GM06990 (cell line): ENCODE results near the gene ZHX3.

Experiments
- DNase-seq: peaks from one replicate; pipeline ENCODE4 v3.0.0-alpha.2; 2011; ENCODE audit not compliant: insufficient read length; ENCODE audit errors: extremely low read depth
- H3K27me3 ChIP-seq: replicated peaks from 2 replicates; pipeline ENCODE4 v1.6.0; 2011; ENCODE audit warnings: low read length; ENCODE audit not compliant: control insufficient read depth, insufficient read depth
- H3K36me3 ChIP-seq: 2 replicates; pipeline ENCODE4 v1.5.1; 2011; ENCODE audit warnings: low read length; ENCODE audit not compliant: control insufficient read depth, insufficient read depth
- H3K4me3 ChIP-seq: replicated peaks from 2 replicates; pipeline ENCODE4 v1.5.1; 2011; ENCODE audit warnings: low read depth, mild to moderate bottlenecking, control low read depth, low read length
- TF ChIP-seq, protein P1 (sequence below): IDR thresholded peaks from 2 replicates; pipeline ENCODE4 v1.5.1; 2011; ENCODE audit warnings: low read length, control low read depth, mild to moderate bottlenecking, inconsistent platforms; ENCODE audit not compliant: insufficient read depth, poor library complexity, severe bottlenecking

The ZHX3 gene

DNA sequence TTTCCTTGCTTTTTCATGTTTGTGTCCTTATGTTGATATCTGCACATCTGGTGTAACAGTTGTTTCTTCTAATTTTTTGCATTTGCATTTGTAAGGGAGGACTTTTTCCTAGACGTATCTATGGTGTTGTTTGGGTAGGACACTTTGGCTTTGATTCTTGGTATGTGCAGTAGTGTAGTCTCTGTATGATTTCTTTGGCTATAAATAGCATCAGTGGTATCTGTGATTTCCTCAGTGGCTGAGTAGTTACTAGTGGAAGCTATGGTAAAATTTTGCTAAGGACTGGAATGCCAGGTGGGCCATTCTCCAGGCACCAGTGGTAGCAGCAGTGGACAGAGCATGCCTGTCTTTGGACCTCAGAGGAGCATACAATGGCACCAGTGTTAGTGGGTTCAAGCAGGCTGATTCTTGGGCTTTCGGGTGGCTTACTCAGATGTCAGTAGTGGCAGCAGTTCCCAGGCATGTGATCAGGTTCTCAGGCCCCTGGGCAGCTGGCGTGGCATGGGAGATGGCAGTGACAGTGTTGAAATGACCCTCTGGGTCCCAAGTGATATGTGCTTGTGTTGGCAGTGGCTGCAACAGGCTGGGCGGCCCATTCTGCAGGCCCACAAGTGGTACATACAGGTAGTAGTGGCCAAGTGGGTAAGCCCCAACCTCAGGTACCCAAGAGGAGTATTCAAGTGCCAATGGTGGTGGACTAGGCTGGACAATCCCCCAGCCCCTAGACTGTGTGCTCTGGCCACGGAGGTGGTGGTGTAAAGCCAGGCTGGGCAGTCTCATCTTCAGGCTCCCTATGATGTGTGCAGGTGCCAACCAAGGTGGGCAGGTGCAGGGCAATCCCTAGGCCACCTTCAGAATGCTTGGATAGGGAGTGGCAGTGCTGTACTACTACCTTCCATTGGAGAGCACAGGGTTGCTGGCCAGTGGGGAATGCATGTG lies 125.7 kb downstream of the ZHX3 start:
- TF ChIP-seq, protein P1, sequence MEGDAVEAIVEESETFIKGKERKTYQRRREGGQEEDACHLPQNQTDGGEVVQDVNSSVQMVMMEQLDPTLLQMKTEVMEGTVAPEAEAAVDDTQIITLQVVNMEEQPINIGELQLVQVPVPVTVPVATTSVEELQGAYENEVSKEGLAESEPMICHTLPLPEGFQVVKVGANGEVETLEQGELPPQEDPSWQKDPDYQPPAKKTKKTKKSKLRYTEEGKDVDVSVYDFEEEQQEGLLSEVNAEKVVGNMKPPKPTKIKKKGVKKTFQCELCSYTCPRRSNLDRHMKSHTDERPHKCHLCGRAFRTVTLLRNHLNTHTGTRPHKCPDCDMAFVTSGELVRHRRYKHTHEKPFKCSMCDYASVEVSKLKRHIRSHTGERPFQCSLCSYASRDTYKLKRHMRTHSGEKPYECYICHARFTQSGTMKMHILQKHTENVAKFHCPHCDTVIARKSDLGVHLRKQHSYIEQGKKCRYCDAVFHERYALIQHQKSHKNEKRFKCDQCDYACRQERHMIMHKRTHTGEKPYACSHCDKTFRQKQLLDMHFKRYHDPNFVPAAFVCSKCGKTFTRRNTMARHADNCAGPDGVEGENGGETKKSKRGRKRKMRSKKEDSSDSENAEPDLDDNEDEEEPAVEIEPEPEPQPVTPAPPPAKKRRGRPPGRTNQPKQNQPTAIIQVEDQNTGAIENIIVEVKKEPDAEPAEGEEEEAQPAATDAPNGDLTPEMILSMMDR: no peak
- DNase-seq: no peak
- no peaks in the 10 kb centered on the region for H3K27me3 ChIP-seq
- no peak overlapping the region for H3K4me3 ChIP-seq
- H3K36me3 ChIP-seq: no peaks in the 10 kb centered on the region

DNA sequence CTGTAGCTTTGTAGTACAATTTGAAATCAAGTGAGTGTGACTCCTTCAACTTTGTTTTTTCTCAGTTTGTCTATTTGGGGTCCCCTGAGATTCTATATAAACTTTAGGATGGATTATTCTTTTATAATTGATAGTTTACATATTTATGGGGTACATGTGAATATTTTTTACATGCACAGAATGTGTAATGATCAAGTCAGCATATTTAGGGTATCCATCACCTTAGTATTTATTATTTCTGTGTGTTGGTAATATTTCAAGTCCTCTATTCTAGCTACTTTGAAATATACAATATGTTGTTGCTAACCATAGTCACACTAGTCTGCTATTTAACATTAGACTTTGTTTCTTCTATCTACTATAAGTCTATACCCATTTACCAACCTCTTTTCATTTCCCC lies 129.9 kb downstream of the ZHX3 start:
- H3K4me3 ChIP-seq: no peak overlapping the region
- TF ChIP-seq, protein P1: no peak
- no peaks in the 10 kb centered on the region for H3K36me3 ChIP-seq
- no peaks in the 10 kb centered on the region for H3K27me3 ChIP-seq
- DNase-seq: no peak

DNA sequence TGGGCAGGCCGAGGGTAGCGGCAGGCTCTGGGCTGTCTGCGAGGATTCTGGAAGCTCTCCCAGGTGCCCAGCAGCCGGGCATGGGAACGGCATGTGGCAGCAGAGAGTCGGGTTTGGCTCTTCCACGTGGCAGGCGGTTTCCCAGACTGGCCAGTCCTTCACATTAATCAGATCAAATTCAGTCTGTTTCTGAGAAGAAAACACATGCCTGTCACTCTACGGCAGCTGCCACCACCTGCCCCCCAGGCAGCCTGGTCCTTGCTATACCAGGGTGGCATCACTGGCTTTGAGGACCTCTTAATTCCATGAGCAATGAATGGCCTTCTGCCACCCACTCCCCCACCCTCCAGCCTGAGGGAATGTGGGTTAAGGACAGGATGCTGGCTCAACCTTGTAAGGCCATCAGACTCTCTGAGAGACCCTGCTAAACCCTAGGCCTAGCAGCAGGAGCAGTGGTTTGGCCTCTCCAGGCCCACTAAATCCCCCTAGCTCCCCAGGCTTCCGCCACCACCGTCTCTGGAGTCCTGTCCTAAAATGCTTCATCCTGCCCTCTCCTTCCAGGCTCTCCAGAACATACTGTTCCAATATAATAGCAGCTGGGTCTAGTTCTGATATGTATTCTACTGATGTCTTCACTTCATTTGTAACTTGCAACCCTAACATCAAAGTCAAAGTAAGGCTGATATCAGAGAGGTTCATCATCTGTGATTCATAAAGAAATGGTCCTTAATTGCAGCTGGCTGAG lies 132.3 kb downstream of the ZHX3 start:
- no peak for DNase-seq
- H3K27me3 ChIP-seq: no peaks in the 10 kb centered on the region
- no peak overlapping the region for H3K4me3 ChIP-seq
- TF ChIP-seq, protein P1: no peak
- no peaks in the 10 kb centered on the region for H3K36me3 ChIP-seq

DNA sequence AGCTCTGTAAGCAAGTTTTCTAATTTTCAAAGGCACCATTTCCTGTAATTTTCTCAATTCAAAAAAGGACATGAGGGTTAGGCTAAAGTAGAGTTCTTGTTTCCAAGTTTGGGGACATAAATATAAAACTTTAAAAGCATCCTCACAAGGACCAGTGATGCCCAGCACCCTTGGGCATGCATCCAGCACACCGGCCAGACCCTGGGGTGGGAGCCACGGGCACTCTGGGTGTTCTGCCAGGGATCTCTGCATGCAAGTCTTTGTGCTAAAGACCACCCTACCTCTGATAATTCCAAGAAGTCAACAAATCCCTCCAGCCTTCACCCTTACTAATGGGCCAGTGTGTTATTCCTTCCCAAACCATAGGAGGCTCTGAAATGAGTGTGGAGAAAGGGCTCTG lies 133.7 kb downstream of the ZHX3 start:
- no peak for DNase-seq
- Histone ChIP-seq H3K4me3 (no peak overlapping the region), H3K27me3 (no peaks in the 10 kb centered on the region), H3K36me3 (peaks cover under 1% of the 10 kb centered on the region; the same call in 1 of the 2 replicates)
- TF ChIP-seq, protein P1: no peak

DNA sequence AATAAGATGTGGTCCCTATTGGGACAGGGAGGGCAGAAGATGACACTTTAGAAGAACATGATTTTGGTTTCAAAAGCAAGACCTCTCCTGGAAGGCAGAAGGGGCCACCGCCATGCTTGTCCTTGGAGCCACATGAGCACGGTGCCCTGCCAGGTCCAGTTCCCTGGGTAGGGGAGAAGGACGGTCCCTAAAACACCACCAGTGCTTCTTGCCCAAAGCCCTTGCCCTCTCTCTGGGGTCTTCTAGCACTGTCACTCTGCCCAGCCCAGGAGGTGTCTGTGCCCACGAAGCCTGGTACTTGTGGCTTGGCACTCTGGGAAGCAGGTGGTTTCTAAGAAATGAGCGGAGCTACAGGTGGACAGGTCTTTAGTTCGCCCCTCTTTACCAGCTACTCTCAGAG lies 134.1 kb downstream of the ZHX3 start:
- Histone ChIP-seq H3K4me3 (no peak overlapping the region), H3K36me3 (peaks cover 3% of the 10 kb centered on the region), H3K27me3 (no peaks in the 10 kb centered on the region)
- TF ChIP-seq, protein P1: no peak
- no peak for DNase-seq
